Thymus (tissue), 11 donors: Measurements from ENCODE around the gene RPL22. TPM values are rescaled to one million over a fixed set of nuclear protein-coding genes. Genes with fewer than 3 reads are reported as not detected.

Source experiments
- DNase-seq, 9 donors: peaks; one replicate each; pipeline ENCODE4 v3.0.0-alpha.2; 2013; ENCODE audit warnings: low spot score in 9 of 9, low read depth in 6 of 9, missing footprints in 1 of 9
- H3K27ac ChIP-seq, 2 donors: one replicate each; pipeline ENCODE4 v1.5.1; 2013; ENCODE audit warnings: control low read depth in 1 of 2, low read depth in 1 of 2, low read length in 1 of 2, mild to moderate bottlenecking in 1 of 2, moderate library complexity in 1 of 2
- H3K27me3 ChIP-seq, 2 donors: one replicate each; pipeline ENCODE4 v1.5.1; 2013; ENCODE audit warnings: low read length in 1 of 2; ENCODE audit not compliant: control insufficient read depth in 2 of 2, insufficient read depth in 1 of 2
- H3K36me3 ChIP-seq, 2 donors: one replicate each; pipeline ENCODE4 v1.5.1; 2013; ENCODE audit warnings: low read length in 1 of 2, mild to moderate bottlenecking in 1 of 2, moderate library complexity in 1 of 2; ENCODE audit not compliant: control insufficient read depth in 2 of 2, insufficient read depth in 2 of 2
- H3K4me1 ChIP-seq, 2 donors: one replicate each; pipeline ENCODE4 v1.5.1; 2013; ENCODE audit warnings: low read length in 2 of 2; ENCODE audit not compliant: control insufficient read depth in 2 of 2, insufficient read depth in 2 of 2
- H3K4me3 ChIP-seq, 2 donors: one replicate each; pipeline ENCODE4 v1.5.1; 2013; ENCODE audit warnings: low read length in 2 of 2, control low read depth in 1 of 2, mild to moderate bottlenecking in 1 of 2
- H3K9me3 ChIP-seq, 2 donors: one replicate each; pipeline ENCODE4 v1.5.1; 2013; ENCODE audit warnings: low read length in 1 of 2, mild to moderate bottlenecking in 1 of 2; ENCODE audit not compliant: control insufficient read depth in 2 of 2, insufficient read depth in 1 of 2
- WGBS: extraction: QIAGEN DNeasy Blood & Tissue Kit; methylation state at CpG from one replicate; pipeline ENCODE4 v1.1.7; 2013; 5-methylcytosine and 5-hydroxymethylcytosine counted together
- polyA plus RNA-seq: library from polyadenylated mRNA; stranded (reverse); fragments of 200-250 nt; gene quantifications from one replicate; pipeline ENCODE4 v1.2.3, GENCODE V29; 2013
- total RNA-seq: library from RNA; stranded (reverse); fragments of 120-200 nt; gene quantifications from one replicate; pipeline ENCODE4 v1.2.4, GENCODE V29; 2013
- donor health status: healthy.

Gene RPL22
- total and polyA plus RNA-seq, 2 donors: 428 to 1,043 TPM

DNA sequence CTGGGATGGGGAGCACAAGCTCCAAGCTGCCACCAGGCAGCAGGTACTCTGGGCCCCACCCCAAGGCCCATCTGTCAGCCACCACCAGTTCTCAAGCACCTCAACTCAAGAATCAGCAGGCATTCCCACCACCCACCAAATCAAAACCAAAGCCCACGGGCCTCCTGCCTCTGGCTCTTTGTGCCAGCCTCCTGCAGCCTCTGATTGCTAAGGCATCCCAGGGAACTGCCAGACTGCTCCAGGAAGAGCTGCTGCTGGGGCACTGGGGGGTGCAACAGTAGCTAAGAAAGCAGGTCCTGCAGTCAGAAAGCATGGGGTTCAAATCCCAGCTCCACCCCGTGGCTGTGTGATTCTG lies 54.0 kb downstream of the RPL22 start:
- WGBS: 93% methylated on average over 2 of the region's 2 CpGs
- Histone ChIP-seq H3K4me1 (peaks cover 4 to 6% of the 10 kb centered on the region in 2 donors), H3K4me3 (no peak overlapping the region), H3K9me3 (no peaks in the 10 kb centered on the region), H3K27me3 (peaks cover 0 to 22% of the 10 kb centered on the region in 2 donors), H3K27ac (no peak overlapping the region), H3K36me3 (no peaks in the 10 kb centered on the region)
- no peak for DNase-seq

DNA sequence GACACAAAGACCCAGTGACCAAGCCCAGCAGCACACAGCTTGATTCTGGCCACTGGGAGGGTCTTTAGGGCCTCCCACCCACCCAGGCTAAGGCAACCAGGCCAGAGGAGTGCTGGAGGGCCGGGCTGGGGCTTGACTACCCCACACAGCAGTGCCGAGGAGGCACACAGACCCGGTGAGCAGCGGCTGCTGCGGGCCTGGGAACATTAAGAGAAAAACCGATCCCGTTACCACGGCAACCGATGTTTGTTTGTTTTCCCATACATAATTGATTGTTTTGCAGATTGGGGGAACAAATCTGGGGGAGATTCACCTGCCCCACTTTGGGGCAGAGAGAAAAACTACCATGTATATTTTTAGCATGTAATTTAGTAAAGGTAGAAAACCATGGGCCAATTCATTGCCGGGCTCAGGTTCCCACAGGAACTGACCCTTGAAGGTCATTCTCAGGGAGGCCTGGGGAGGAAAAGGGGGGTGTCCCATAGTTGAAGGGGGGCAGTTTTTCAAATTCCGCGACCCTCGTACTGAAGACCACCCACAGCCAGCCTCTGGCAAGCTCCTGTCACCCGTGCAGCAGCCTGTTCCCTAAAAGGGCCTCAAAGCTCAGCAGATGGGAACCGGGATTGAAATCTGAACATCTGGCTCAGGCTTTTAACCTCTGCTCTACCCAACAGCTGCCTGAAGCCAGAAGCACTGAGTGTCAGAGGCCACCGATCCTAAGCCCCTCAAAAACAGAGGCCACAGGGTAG lies 54.6 kb downstream of the RPL22 start:
- no peaks in the 10 kb centered on the region for H3K9me3 ChIP-seq
- H3K4me1 ChIP-seq: peaks cover 4 to 6% of the 10 kb centered on the region in 2 donors
- H3K4me3 ChIP-seq: no peak overlapping the region
- H3K27ac ChIP-seq: no peak overlapping the region
- H3K27me3 ChIP-seq: peaks cover 0 to 22% of the 10 kb centered on the region in 2 donors
- H3K36me3 ChIP-seq: no peaks in the 10 kb centered on the region
- DNase-seq: no peak
- 89% methylated on average over 16 of the region's 16 CpGs for WGBS

DNA sequence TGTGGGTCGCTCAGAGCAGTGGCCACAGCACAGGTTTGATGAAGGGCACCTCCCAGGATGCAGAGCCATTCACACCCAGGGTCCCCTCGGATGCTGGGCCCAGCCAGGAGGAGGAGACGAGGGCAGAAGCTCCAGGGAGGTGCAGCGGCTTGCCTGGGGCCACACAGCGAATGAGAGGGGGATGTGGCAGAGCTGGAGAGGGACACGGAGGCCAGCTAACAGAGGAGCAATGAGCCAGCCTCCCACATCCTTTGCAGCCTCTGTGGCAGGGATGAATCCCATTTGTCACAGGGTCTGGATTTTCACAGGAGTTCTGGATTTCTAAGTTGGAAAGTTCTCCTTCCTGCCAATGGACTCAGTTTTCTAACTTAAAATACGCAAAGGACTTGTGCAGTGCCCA lies 55.2 kb downstream of the RPL22 start:
- DNase-seq: no peak
- 93% methylated on average over 7 of the region's 7 CpGs for WGBS
- Histone ChIP-seq H3K27me3 (peaks cover 0 to 20% of the 10 kb centered on the region in 2 donors), H3K4me3 (no peak overlapping the region), H3K27ac (no peak overlapping the region), H3K36me3 (no peaks in the 10 kb centered on the region), H3K4me1 (peaks cover 4% of the 10 kb centered on the region in 2 donors), H3K9me3 (no peaks in the 10 kb centered on the region)

DNA sequence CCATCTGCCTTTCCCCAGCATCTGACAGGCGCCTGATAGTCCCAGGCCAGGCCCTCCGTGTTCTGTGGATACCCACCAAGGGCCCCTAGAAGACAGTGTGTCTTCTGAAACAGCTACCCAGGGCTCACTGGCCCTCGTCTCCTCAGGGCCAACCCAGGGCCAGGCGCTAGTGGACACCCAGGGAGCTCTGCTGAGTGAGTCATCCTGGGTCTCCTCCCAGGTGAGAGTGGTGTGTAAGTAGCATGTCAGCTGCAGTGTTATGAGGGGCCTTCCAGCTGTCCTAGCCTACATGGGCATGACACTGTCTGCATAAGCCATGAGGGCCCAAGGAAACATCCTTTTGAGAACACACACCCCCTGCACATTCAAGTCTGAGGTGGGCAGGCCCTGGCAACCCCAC lies 56.0 kb downstream of the RPL22 start:
- Histone ChIP-seq H3K4me3 (no peak overlapping the region), H3K27me3 (peaks cover 0 to 13% of the 10 kb centered on the region in 2 donors), H3K9me3 (no peaks in the 10 kb centered on the region), H3K27ac (no peak overlapping the region), H3K36me3 (no peaks in the 10 kb centered on the region), H3K4me1 (no peaks in the 10 kb centered on the region)
- 94% methylated on average over 4 of the region's 4 CpGs for WGBS
- no peak for DNase-seq

DNA sequence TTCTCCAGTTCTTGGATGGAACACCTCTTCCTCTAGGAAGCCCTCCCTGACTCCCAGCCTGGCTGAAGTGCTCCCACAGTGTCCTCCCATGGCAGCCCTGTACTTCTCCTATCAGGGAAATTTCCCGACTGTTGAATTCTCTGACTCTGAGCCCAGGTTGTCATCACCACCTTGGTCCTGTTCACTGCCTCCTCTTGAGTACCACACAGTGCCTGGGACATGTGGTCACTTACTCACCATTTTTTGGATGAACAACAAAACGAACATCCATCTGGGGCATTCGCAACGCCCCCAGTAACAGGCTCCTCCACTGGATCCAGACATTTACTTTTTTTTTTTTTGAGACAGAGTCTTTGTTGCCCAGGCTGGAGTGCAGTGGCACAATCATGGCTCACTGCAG lies 56.7 kb downstream of the RPL22 start:
- WGBS: 95% methylated on average over 4 of the region's 4 CpGs
- Histone ChIP-seq H3K27ac (no peak overlapping the region), H3K27me3 (peaks cover 0 to 6% of the 10 kb centered on the region in 2 donors)

DNA sequence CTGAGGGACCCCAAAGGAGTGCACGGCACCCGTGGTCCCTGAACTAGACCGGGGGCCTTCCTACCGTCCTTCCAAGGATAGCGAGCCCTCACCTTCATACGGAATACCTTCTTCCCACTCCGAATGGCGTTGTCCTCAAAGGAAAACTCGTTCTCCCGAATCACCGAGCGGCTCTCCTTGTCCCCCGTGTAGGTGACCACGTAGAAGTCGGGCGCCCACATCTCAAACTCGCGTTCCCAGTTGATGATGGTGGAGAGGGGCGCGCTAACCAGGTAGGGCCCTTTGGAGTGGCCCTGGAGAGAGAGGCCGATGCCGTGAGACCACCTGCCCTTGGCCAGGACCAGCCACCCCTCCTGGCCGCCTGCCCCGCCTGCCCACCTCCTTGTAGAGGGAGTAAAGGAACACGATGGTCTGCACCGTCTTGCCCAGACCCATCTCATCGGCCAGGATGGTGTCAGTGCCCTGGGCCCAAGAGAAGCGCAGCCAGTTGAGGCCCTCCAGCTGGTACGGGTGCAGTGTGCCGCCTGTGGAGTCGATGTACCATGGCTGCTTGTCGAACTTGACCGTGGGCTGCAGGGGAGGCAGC lies 57.3 kb downstream of the RPL22 start:
- no peaks in the 10 kb centered on the region for H3K36me3 ChIP-seq
- H3K4me1 ChIP-seq: no peaks in the 10 kb centered on the region
- no peaks in the 10 kb centered on the region for H3K27me3 ChIP-seq
- H3K27ac ChIP-seq: no peak overlapping the region
- WGBS: 97% methylated on average over 33 of the region's 33 CpGs
- H3K4me3 ChIP-seq: no peak overlapping the region
- no peak for DNase-seq
- no peaks in the 10 kb centered on the region for H3K9me3 ChIP-seq

More for the DNA sequence above, 56.7 kb downstream of the RPL22 start:
- Histone ChIP-seq H3K4me1 (no peaks in the 10 kb centered on the region), H3K4me3 (no peak overlapping the region), H3K9me3 (no peaks in the 10 kb centered on the region), H3K36me3 (no peaks in the 10 kb centered on the region)
- DNase-seq: no peak

DNA sequence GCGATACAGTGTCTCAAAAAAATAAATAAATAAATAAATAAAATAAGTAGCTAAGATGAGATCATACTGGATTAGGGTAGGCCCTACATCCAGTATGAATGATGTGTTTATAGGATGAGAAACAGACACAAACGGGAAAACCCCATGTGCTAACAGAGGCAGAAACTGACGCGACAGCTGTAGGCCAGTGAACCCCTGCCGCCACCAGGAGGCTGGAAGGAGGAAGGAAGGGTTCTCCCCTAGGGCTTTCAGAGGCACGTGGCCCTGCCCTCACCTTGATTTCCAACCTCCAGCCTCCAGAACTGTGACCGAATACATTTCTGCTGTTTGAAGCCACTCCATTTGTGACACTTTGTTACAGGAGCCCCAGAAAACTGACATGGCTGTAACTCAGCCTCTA lies 57.8 kb downstream of the RPL22 start:
- Histone ChIP-seq H3K27me3 (no peaks in the 10 kb centered on the region), H3K27ac (no peak overlapping the region), H3K4me1 (no peaks in the 10 kb centered on the region), H3K36me3 (no peaks in the 10 kb centered on the region), H3K9me3 (no peaks in the 10 kb centered on the region), H3K4me3 (no peak overlapping the region)
- WGBS: 27% methylated on average over 7 of the region's 7 CpGs
- DNase-seq: peak in 1 of 9 donors; percentile 11

DNA sequence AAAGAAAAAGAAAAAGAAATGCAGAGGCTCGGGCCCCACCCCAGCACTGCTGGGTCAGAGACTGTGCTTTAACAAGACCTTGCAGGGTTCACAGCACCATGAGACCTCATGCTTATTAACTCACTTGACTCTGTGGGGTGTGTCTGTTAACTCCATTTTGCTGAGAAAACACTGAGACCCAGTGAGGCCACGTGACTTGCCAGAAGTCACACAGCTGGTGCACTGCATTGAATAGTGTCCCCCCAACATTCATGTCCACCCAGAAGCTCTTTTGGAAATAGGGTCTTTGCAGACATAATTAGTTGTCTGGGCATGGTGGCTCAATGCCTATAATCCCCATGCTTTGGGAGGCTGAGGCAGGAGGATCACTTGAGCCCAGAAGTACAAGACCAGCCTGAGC lies 59.0 kb downstream of the RPL22 start:
- no peaks in the 10 kb centered on the region for H3K27me3 ChIP-seq
- WGBS: 96% methylated on average over 2 of the region's 2 CpGs
- H3K27ac ChIP-seq: no peak overlapping the region
- no peaks in the 10 kb centered on the region for H3K9me3 ChIP-seq
- no peak for DNase-seq
- no peaks in the 10 kb centered on the region for H3K4me1 ChIP-seq
- H3K36me3 ChIP-seq: no peaks in the 10 kb centered on the region
- no peak overlapping the region for H3K4me3 ChIP-seq

DNA sequence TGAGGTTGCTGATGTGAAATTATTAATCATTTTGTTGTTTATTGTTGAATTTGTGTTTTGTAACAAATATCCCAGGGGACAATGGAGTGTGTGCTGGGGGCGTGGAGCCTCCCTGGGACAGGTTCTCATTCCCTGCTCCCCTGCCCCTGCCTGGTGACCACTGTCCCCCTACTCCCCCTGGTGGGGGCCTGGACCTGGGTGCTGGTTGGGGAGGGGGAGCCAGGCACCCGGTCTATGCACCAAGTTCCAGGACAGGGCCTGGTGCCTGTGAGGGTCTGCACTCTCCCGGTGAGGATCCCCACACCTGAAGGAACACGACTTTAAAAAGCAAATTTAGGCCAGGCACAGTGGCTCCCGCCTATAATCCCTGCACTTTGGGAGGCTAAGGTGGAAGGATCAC lies 61.6 kb downstream of the RPL22 start:
- H3K9me3 ChIP-seq: peaks cover 0 to 10% of the 10 kb centered on the region in 2 donors
- H3K4me1 ChIP-seq: no peaks in the 10 kb centered on the region
- no peak overlapping the region for H3K27ac ChIP-seq
- no peak for DNase-seq
- 94% methylated on average over 5 of the region's 5 CpGs for WGBS
- H3K36me3 ChIP-seq: no peaks in the 10 kb centered on the region
- H3K4me3 ChIP-seq: no peak overlapping the region
- H3K27me3 ChIP-seq: no peaks in the 10 kb centered on the region
